GM18499 (cell line): ENCODE measurements around the gene FER1L5.

Experiments
- ATAC-seq: cut with Tn5 transposase; IDR thresholded peaks from one replicate; pipeline ENCODE4 v1.9.1; 2021; ENCODE audit warnings: moderate number of reproducible peaks; ENCODE audit not compliant: insufficient read depth, unreplicated experiment

Gene FER1L5

DNA sequence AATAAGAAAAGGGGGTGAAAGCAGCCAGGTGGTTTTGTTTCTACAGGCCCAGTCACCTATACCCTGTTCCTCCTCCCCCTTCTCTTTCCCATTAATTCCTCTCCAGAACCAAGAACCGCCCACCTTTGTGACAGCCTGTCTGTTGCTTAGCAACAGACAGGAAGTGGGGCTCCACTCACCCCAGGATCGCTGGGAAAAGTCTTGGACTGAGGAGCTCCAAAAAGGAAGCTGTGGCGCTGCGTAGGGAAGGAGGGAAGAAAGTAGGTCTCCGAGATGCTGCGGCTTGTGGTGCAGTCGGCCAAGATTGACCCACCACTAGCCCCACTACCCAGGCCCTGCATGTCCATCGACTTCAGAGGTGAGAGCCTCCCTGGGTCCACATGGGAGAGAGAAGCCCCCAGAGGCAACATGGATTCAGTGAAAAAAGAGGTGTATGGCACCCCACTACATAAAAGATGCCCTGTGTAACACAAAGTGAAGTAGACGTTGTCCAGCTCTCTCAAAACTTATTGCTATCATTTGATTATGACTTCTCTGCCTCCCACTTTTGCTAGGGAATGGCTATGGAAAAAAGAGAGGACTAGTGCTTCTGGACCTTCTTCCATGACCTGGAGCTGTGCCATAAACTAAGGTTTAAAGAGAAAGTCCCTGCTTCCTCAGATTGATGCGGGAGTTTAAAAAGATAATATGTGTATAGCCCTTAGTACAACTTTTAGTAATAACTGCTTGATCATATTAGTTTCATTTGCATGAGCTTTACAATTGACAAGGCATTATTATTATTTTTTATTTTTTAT is at the start of gene FER1L5:
Gene FER1L5 (plus strand): TSS at position 201 of the 797 bp plus-strand sequence. CDS start 73 bp downstream, at position 274.
- no peak for ATAC-seq

DNA sequence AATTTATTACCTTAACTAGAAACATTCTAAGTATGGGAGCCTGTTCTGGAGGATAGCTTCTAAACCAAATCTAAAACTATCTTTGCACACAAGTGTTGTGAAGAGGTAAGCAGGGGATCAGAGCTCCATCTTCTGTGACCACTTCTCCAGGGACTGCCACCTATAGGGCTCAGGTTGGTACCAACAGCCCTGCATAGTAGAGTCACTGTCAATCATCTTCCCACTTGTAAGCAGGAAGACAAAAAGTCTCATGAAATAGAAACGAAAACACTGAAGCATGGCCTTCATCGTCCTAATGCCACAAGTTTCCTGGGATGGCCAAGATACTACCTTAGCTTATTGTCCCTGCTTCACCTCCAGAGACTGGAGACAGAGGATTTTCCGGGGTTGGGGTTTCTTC is 48.3 kb upstream of the FER1L5 start:
- no peak for ATAC-seq

DNA sequence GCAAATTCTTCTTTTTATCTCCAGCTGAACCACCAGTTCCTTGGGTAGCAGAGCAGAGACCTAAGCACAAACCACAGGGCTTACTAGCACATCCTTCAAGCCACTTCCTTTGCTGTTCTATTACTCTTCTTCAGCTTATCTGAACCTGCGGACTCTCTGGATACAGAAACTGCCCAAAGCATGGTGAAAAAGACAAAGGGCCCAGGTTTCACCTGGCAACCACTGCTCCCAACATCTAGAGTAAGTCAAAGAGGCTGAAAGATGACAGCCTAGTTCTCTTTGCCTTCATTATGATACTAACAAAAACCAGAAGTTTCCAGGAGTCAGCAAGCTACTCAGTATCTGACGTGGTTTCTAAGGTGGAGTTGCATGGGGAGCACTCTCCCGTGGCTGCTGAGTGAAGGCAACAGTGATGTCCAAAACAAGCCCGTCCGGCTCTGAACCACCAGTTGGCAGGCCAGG is 47.8 kb upstream of the FER1L5 start:
- ATAC-seq: no peak

DNA sequence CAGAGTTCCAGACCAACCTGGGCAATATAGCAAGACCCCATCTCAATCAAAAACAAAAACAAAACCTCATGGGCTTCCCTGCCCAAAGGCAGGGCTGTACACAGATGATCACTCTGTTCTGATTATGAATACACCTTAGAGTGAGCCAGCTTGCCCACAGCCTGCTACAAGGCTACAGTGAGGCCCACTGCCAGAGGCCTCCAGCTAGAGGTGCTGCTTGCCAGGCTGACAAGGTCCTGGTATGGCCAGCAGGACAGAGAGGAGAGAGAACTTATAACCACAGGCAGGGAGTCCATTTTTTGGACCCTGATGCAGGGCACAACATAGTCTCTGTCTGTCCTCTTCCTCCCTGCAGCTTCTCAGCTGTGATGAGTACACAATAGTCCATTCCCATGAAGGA is 46.0 kb upstream of the FER1L5 start:
- ATAC-seq: no peak

DNA sequence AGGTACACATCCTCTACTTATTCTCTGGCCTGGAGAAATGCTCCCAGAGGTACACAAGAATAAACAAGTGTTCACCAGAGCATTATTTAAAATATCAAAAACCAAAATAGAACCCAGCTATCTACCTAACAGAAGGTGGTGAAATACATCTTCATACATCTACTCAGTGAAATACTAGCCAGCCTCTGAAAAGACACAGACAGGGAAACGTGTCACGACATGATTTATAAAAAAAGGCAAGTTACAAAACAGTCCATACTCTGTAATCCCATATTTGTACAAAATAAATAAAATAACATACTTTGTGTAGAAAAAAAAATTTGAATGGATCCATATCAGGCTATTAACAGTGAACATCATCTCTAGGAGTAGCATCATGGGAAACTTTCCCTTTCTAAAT is 42.6 kb upstream of the FER1L5 start:
- ATAC-seq: no peak

DNA sequence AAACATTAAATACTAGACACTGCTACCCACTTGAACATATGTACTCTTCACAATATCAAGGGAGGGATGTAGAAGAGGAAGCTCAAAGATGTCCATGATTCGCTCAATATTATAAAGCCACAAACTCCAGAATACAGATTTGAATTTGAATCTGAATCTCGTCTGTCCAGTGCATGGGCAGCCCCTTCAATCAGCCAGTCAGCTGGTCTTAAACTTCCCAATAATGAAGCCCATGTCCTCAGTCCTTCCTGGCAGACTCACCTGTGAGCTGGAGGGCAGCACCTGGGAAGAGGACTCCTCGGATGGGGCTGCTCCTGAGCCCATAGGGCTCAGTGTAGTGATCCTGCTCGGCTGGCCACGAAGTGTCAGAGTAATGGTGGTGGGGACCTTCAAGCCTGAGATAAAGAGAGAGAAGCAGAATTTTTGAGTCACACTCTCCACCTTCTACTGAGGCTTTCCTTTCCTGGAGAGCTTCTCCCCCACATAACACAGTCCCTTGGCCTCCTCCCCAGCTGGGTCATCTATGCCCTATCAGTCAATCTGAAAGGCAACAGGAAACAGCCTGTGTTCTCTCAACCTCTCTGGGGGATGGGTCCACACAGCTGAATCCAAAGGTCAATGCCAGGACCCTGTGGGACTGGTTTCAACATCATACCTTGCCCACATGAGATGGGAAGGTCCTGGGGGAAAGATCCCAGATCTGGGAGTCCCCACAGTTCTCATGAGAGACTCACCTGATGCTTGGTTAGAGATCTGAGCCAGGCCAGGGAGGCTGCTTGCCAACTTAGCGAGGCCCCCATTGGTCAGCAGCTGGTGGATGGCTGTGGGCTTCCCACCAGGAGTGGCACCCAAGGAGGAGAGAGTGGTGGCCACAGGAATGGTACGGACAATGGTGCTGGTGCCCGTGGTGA is 40.9 kb upstream of the FER1L5 start:
- no peak for ATAC-seq

DNA sequence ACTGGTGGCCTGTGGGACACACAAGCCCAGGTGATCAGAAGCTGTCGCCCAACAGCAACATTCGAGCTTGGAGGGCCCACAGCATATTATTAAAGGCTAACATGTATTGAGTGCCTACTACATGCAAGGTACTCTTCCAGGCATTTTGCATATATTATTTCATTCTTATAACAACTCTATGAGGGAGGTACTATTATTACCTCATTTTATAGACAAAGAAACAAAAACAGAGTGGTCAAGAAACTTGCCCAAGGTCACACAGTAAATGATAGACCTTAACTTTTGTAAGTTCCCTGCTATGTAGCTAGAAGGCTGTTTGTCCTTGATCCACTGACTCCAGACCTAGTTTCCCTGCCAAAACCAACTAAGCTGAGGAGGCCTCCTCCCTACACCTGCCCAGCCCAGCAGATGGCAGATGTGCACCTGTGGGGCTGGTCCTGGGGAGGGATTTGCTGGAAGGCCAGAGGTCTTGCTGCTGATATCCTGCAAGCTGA is 40.2 kb upstream of the FER1L5 start:
- ATAC-seq: no peak

DNA sequence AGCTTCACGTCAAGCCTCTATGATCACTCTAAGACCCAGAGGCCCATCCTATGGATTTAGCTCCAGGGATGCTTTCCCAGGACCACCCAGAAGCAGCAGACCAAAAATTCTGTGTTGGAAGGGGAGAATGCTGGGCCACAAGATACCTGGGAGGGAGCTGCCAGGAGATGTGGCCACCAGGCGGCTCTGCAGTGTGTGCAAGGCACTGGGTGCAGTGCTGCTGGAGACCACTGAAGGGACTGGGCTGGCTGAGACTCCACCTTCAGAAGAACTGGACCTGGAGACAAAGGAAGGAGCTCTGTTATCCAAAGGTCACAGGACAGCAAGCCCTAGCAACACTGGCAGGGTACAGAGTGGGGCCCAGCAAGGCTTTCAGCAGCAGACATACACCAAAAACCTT is 38.5 kb upstream of the FER1L5 start:
- no peak for ATAC-seq

DNA sequence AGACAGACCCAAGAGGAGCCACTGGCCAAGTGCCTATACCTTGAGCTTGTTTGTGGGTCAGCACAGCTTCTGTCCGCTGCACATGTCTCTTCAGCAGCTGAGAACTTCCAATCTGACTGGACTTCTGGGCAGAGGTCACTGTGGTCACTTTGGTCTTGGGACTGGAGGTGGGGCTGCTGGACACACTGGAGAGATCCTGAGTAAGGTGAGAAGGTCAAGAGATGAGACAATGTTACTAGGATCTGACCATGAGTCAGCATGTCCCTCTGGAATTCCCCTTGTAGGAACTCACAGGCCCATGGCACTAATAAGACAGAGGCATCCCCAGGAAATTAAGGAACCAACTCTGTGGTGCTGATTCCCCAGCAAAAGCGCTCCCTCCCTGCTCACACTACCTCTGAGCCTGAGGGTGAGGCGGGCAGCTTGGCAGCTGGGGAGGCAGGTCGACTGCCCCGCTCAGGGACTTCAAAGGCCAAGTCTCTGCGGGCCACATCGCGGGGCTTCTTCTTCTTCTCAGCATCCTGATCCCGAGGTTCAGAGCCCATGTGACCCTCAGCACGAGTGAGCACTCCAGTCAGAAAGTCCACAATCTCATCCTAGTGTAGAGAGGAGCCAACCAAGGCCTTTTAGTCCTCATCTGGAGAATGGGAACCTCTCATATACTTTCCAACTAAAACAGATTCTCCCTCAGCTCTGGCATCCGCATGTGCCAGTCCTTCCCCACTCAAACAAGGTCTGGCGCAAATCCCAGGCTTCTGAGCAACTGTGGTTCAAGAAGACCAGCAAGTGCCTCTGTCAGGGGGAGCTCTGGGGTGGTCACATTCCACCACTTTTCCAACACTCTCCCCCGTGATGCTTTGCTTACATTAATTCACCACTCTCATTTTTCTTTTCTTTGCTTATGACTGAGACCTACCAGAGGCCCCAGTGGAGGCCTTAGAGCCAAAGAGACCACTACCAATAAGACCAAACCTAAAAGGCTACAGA is 33.8 kb upstream of the FER1L5 start:
- no peak for ATAC-seq

DNA sequence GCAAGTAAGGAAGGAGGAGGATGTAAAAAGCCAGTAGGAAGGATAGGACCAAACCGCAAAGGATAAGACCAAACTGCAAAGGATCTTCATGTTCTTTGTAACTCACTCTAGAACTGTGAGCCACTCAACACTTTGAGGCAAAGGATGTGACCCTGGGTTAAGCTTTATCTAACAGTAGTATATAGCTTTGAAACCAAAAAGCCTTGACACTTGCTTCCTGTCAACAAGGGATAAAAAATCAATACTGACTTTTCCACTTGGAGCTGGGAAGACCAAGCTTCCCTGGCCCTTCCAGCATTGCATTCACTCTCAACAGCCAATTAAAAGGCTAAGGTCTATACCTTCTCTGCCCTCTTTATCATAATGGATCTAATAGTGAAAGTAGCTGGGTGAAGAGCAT is 26.4 kb upstream of the FER1L5 start:
- ATAC-seq: no peak

DNA sequence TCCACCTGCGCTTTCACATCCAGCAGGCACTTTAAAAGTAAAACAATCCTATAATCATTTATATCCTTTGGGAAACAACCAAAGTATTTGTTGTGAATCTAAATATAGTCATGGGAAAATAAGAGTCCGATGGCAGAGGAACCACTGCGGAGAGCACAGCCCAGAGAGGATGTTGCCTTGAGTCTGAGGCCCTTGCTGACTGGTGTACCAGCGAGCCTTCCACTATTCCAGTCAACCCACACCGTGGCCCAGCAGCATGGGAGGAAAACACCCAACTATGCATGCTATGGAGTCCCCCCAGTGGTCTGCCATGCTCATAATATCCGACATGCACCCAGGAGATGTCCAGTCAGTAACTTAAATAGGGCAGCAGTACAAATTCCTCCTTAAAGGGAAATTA is 26.0 kb upstream of the FER1L5 start:
- no peak for ATAC-seq

DNA sequence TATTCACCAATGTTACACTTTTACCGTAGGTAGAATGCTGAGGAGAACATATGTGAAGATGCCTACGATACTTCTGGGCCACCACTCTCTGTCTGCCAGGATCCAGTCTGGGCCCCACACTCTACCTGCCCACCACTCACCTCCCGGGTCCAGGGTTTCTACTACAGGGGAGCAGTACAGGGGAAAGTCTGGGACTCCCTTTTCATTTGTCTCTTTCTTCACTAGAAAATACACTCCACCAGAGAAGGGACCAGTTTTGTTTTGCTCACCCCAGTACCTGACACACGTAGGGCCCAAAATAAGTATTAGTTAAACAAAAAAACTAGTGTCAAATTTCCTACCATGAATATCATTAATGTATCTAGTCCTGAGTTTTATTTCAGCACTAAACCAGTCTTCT is 25.6 kb upstream of the FER1L5 start:
- no peak for ATAC-seq

DNA sequence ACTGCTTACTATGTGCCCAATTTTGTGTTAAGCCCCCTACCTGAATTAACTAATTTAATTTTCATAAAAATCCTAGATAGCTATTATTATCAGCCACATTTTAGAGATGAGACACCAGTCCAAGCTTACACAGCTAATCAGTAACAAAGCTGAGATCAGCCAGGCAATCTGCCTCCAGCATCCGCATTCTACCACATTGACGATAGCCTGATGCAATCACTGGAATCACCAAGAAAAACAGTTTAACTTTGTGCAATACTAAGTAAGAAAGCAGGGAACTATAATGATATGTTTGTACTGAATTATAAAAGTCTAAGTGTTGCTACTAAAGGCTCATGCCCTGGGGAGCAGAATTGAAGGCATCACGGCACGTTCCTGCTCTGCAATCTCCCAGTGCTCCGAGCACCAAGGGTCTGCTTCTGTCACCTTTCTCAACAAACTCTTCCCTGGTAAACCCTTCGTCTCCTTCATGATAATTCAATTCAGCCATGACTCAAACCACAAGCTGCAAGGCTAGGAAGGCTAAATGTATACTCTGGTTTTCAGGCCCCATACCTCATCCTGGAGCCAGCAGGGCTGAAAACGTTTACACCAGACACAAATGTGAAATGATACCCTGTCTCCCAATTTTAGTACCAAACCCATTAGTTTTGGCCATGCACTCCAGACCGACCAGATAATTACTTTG is 23.8 kb upstream of the FER1L5 start:
- ATAC-seq: no peak

DNA sequence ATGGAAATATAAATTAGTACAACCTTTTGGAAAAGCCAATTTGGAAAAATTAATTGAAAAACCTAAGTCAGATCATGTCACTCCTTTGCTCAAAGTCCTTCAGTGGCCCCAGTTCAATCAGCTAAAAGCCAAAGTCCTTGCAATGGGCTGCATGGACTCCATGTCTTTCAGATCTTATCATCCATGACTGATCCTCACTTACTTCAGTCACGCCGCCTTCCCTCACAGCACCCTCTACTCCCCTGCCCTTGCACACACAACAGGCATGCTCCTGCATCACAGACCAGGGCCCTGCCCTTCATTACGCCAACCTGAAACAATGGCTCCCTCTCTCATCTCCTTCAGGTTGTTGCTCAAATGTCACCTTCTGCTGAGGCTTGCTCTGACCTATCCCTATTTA is 20.0 kb upstream of the FER1L5 start:
- ATAC-seq: no peak

DNA sequence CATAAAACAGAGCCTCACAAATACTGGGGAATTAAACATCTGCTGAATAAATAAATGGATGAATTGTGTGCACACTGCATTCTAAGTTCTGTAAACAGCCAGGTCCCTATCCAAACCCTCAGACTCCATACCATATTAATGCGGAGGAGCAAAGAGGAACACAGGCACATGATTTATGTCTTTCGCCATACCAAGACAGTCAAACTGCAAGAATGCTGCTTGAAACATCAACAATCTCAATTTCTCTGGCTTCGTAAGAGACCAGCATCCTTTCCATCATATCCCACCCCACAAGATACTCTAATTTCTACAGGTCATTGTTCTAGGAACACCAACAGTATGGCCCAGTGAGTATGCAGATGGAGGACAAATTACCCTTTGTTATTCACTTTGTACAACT is 19.4 kb upstream of the FER1L5 start:
- no peak for ATAC-seq

DNA sequence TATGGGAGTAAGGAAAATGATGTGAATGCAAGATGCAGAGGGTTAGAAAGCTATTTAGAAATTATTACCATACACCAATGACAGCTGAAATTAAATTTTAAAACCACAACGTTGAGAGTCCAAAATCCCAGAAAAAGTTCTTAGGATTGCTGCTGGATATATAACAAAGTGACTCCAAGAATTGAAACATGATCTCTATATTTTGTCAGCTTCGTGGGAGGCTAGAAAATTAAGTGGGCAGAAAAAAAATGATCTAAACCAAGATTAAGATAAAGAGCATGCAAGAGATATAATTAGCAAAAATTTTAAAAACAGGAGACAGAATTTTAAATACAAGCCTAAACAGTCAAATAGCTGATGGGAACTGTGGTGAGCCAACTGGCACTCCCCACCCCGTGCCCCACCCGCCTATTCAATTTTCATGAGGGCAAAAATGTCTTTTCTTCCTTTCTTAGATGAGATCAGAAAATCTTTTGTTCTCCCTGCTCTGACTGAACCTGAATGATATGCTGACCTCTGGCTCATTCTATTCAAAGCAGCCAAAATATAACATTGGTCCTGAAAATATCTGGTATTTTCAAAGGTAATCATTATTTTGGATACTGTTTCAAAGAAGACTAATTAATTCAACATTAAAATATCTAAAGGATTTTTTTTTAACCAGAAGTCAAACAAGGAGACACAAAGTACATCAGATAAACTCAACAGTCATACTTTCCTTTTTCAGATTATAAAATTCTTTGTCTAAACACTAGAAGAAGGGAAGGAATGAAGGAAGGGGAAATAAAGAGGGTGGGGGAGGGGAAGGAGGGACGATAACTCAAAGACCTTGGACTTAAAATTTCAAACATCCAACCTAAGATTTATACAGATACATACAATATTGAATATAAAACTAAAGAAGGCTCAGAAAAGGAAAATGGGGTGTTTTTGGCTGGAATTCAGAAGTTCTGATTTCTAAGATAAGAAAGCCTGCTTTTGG is 16.7 kb upstream of the FER1L5 start:
- no peak for ATAC-seq

DNA sequence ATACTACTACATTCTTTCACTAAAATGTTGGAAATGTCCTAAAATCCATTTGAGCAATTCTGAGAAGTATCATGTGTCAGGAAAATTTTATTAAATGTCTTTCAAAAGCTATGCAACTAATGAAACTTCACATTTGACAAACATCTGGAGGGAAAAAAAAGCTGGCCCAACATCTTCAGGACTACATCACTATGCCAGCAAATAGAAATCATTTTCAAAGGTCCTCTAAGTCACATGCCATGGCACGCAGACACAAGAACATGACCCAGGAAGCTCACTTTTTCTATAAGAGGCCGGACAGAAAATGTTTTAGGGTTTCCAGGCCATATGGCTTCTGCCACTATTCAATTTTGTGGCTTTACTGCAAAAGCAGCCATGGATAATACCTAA is 16.0 kb upstream of the FER1L5 start:
- ATAC-seq: no peak

DNA sequence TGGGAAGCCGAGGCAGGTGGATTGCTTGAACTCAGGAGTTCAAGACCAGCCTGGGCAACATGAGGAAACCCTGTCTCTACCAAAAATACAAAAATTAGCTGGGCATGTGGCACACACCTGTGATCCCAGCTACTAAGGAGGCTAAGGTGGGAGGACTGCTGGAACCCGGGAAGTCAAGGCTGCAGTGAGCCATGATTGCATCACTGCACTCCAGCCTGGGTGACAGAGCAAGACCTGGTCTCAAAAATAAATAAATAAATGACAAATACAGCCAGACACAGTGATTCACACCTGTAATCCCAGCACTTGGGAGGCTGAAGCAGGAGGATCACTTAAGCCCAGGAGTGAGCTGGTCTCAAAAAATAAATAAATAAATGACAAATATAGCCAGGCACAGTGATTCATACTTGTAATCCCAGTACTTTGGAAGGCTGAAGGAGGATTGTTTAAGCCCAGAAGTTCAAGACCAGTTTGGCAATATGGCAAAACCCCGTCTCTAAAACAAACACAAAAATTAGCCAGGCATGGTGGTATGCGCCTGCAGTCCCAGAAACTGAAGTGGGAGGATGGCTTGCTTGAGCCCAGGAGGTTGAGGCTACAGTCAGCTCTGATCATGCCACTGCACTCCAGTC is 10.6 kb upstream of the FER1L5 start:
- no peak for ATAC-seq
